Measurements from ENCODE around the gene ASIC2.

The ASIC2 gene

DNA sequence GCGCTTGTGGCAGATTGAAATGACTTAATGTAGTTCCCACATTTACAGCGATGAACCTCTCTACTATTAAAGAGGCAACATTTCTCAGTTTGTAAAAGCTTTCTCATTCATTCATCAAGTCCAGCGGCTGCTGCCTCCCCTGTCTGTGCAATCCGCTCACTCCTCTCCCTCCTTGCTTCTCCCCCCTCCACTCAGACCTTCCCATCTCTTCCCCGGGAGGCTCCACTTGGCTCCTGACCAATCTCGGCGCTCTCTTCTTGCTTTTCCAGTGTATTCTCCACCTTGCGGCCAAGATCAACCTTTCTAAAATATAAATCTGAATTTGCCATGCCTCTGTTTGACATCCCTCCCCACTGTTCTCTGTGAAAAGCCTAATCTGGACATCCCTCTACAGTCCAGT lies 117.5 kb downstream of the ASIC2 start:
- H3K4me3 ChIP-seq (ENCODE audit: low read length) = no peak overlapping the region
- peaks cover 71% of the 10 kb centered on the region for H3K27me3 ChIP-seq (replicated peaks; ENCODE audit: control insufficient read depth, insufficient read depth, low read length)
- H3K36me3 ChIP-seq (ENCODE audit: control insufficient read depth, insufficient read depth, low read length, severe bottlenecking) = no peaks in the 10 kb centered on the region
- no peaks in the 10 kb centered on the region for H3K9me3 ChIP-seq (ENCODE audit: control insufficient read depth, low read length)
- no peaks in the 10 kb centered on the region for H3K4me1 ChIP-seq (ENCODE audit: control insufficient read depth, insufficient read depth, low read length)
- H3K9ac ChIP-seq (ENCODE audit: low read length) = no peak overlapping the region
- no peak for DNase-seq (ENCODE audit: low read depth)

DNA sequence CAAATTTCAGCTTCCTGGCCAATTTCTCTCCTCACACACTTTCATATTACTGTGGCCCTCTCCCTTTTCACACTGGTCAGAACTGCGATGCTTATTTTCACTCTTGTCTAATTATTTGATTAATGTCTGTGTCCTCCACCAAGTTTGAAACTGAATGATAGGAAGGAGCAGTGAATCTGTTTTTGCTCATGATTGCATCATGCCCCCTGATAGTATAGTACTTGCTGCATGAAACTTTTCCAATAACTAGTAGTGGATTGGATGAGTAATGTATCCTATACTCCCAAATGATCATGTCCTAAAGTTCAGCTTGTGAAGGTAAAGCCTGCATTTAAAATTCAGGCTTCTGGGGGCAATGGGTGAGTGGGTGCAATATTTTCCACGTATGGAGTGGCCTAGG lies 121.2 kb downstream of the ASIC2 start:
- H3K9me3 ChIP-seq (ENCODE audit: control insufficient read depth, low read length) = no peaks in the 10 kb centered on the region
- H3K36me3 ChIP-seq (ENCODE audit: control insufficient read depth, insufficient read depth, low read length, severe bottlenecking) = no peaks in the 10 kb centered on the region
- peaks cover 45% of the 10 kb centered on the region for H3K27me3 ChIP-seq (replicated peaks; ENCODE audit: control insufficient read depth, insufficient read depth, low read length)
- no peak for DNase-seq (ENCODE audit: low read depth)
- no peaks in the 10 kb centered on the region for H3K4me1 ChIP-seq (ENCODE audit: control insufficient read depth, insufficient read depth, low read length)
- H3K9ac ChIP-seq (ENCODE audit: low read length) = no peak overlapping the region
- H3K4me3 ChIP-seq (ENCODE audit: low read length) = no peak overlapping the region

DNA sequence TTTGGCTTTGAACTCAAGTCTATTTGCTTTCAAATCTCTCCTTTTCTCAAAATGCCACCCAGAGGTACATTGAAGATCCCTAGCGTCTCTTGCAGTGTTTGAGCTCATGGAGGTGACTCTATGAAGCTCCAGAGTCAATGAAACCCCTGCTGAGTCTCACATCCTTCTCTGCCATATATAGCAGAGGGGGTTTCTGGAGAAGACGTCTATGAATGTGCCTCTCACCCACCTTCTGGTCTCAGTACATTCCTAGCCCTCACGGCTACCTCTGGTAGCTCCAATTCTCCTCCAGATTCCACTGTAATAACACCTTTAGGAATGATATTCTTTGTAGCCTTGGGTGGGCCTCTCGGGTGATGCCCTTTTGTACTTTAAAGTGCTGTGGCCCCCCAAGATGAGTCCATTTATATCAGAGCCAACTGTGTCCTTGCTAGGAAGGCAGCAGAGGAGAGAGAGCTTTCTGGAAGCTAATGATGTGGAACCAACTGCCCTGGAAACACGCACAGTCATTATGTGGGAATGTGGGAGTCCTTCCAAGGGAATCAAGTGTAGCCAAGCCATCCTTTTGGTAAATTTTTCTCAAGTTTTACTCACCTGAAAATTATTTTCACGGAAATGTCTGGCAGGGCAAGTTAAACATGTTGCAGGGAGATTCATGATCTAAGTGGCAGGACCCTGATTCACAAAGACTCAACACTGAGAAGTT lies 123.4 kb downstream of the ASIC2 start:
- H3K36me3 ChIP-seq (ENCODE audit: control insufficient read depth, insufficient read depth, low read length, severe bottlenecking) = no peaks in the 10 kb centered on the region
- no peak overlapping the region for H3K9ac ChIP-seq (ENCODE audit: low read length)
- no peaks in the 10 kb centered on the region for H3K4me1 ChIP-seq (ENCODE audit: control insufficient read depth, insufficient read depth, low read length)
- H3K27me3 ChIP-seq (replicated peaks; ENCODE audit: control insufficient read depth, insufficient read depth, low read length) = peaks cover 26% of the 10 kb centered on the region
- no peak overlapping the region for H3K4me3 ChIP-seq (ENCODE audit: low read length)
- no peak for DNase-seq (ENCODE audit: low read depth)
- H3K9me3 ChIP-seq (ENCODE audit: control insufficient read depth, low read length) = no peaks in the 10 kb centered on the region

DNA sequence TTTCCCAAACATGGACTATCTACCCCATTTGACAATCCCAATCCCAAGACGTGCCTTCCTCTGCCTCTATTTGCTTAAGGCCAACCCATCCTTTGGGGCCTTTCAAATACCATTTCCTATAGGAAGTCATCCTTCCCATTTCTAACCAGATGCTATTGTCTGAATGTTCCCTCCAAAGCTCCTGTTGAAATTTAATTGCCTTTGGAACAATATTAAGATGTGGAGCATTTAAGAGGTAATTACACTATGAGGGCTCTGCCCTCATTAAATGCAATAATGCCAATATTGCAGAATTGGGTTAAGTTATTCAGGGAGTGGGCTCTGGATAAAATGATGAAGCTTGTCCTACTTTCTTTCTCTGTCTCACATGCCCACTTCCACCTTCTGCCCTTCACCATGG lies 125.4 kb downstream of the ASIC2 start:
- Histone ChIP-seq H3K9me3 (ENCODE audit: control insufficient read depth, low read length) (no peaks in the 10 kb centered on the region), H3K4me1 (ENCODE audit: control insufficient read depth, insufficient read depth, low read length) (no peaks in the 10 kb centered on the region), H3K4me3 (ENCODE audit: low read length) (no peak overlapping the region), H3K36me3 (ENCODE audit: control insufficient read depth, insufficient read depth, low read length, severe bottlenecking) (no peaks in the 10 kb centered on the region), H3K27me3 (replicated peaks; ENCODE audit: control insufficient read depth, insufficient read depth, low read length) (peaks cover 18% of the 10 kb centered on the region), H3K9ac (ENCODE audit: low read length) (no peak overlapping the region)
- DNase-seq (ENCODE audit: low read depth) = no peak

DNA sequence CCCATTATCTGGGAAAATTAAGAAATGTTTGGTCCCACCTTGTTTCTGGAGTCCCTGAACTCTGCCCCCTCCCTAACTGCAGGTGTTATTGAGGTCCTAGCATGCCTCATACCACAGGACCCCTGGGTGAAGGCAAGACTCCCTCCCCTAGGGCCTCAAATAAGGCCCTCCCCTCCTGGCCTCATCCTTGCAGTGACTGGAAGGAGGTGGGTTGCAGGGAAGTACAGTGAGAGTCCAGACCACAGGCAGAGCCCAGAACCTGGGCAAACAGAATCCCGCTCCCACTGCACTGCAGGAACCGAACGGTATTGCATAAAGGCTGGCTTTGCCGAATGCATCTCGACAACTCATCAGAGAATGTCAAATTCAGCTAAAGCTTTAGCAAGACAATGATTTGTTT lies 126.6 kb downstream of the ASIC2 start:
- peaks cover 19% of the 10 kb centered on the region for H3K27me3 ChIP-seq (replicated peaks; ENCODE audit: control insufficient read depth, insufficient read depth, low read length)
- DNase-seq (ENCODE audit: low read depth) = no peak
- no peak overlapping the region for H3K9ac ChIP-seq (ENCODE audit: low read length)
- no peaks in the 10 kb centered on the region for H3K36me3 ChIP-seq (ENCODE audit: control insufficient read depth, insufficient read depth, low read length, severe bottlenecking)
- H3K4me3 ChIP-seq (ENCODE audit: low read length) = no peak overlapping the region
- H3K4me1 ChIP-seq (ENCODE audit: control insufficient read depth, insufficient read depth, low read length) = no peaks in the 10 kb centered on the region
- H3K9me3 ChIP-seq (ENCODE audit: control insufficient read depth, low read length) = no peaks in the 10 kb centered on the region

DNA sequence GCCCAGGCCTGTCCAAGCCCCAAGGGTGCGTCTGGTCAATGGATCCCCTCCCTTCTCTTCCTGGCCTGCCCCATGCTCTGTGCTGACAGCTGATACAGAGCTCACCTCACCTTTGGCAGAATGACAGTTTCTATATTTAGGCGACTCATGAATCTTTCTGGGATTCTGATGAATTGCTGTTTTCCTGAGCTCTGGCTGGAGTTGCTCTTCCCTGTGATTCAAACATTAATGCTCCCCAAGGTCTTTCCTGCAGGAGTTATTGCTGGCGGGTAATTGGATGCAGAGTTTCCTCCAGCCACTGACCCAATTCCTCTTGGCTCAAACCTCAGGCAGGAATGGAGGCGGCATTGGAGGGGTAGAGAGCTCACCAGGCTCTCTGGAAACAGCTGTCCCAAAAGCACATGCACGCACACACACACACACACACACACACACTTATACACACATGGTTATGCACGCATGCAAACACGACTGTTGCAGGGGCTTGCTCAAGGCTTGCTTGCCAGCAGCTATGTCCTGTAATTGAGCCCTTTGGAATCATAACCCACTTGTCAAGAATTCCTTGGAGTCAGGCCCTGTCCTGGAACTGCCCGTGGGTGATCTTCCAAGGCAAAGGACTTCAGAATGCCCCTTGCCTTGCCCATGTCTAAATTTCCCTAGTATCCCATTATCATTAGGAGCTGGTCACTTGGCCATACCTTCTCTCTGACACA lies 128.8 kb downstream of the ASIC2 start:
- no peak for DNase-seq (ENCODE audit: low read depth)

DNA sequence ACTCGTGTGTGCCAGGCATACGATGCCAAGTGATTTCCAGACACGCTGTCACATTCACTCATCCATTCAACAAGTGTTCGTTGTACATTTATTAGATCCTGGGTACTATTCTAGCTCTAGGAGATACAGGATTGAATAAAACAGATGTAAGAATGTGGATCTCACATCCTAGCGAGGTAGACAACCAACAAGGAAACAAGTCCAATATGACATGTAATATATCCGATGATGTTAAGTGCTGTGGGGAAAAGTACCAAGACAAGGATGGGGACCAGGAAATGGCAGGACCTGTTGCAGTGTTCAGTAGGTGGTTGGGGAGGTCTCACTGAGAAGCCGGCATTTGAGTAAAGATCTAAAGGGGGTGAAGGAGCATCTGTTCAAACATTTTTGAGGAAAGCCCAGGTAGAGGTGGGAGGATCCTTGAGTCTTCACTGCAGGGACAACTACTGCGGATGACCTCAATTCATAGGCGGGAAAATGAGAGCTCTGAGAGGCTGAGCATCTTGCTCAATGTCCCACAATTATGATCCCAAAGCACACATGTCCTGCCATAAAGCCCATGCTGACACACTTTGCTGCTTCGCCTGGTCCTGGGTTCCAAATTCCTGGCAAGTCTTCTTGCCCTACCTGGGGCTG lies 129.4 kb downstream of the ASIC2 start:
- Histone ChIP-seq H3K4me3 (ENCODE audit: low read length) (no peak overlapping the region), H3K36me3 (ENCODE audit: control insufficient read depth, insufficient read depth, low read length, severe bottlenecking) (no peaks in the 10 kb centered on the region), H3K9me3 (ENCODE audit: control insufficient read depth, low read length) (no peaks in the 10 kb centered on the region), H3K27me3 (replicated peaks; ENCODE audit: control insufficient read depth, insufficient read depth, low read length) (peaks cover 37% of the 10 kb centered on the region), H3K9ac (ENCODE audit: low read length) (no peak overlapping the region), H3K4me1 (ENCODE audit: control insufficient read depth, insufficient read depth, low read length) (no peaks in the 10 kb centered on the region)
- DNase-seq (ENCODE audit: low read depth) = no peak

More for the DNA sequence above, 128.8 kb downstream of the ASIC2 start:
- peaks cover 30% of the 10 kb centered on the region for H3K27me3 ChIP-seq (replicated peaks; ENCODE audit: control insufficient read depth, insufficient read depth, low read length)
- H3K9me3 ChIP-seq (ENCODE audit: control insufficient read depth, low read length) = no peaks in the 10 kb centered on the region
- no peak overlapping the region for H3K9ac ChIP-seq (ENCODE audit: low read length)
- H3K4me3 ChIP-seq (ENCODE audit: low read length) = no peak overlapping the region
- H3K4me1 ChIP-seq (ENCODE audit: control insufficient read depth, insufficient read depth, low read length) = no peaks in the 10 kb centered on the region
- H3K36me3 ChIP-seq (ENCODE audit: control insufficient read depth, insufficient read depth, low read length, severe bottlenecking) = no peaks in the 10 kb centered on the region

DNA sequence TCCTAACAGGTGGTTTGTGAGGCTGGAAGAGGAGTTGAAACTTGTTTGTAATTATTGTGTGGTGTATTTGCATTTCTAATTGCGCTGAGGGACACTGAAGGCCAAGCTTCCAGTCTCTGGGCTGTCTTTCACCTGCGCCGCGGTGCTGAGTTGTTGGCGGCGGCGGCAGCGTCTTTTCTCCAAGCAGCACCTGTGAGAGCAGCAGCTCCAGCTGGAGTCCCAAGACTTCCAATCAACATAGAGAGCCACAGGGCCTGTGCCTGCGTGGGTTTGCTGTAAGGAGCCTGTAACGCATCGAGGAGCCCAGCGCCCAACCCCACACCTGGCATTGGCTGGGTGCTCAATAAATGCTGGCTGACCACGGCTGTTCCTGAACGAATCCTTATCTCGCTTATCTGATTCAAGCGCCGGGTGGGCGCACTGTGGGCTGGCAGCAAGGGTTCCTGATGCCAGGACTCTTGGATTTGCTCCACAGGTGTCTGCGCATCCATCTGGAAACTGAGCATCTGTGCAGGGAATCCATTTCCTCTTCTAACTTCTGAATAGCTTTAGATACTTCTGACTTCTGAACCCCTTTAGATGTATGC lies 138.1 kb downstream of the ASIC2 start:
- no peak for DNase-seq (ENCODE audit: low read depth)
- H3K36me3 ChIP-seq (ENCODE audit: control insufficient read depth, insufficient read depth, low read length, severe bottlenecking) = no peaks in the 10 kb centered on the region
- no peaks in the 10 kb centered on the region for H3K4me1 ChIP-seq (ENCODE audit: control insufficient read depth, insufficient read depth, low read length)
- H3K27me3 ChIP-seq (replicated peaks; ENCODE audit: control insufficient read depth, insufficient read depth, low read length) = peaks cover 42% of the 10 kb centered on the region
- H3K9me3 ChIP-seq (ENCODE audit: control insufficient read depth, low read length) = no peaks in the 10 kb centered on the region
- H3K4me3 ChIP-seq (ENCODE audit: low read length) = no peak overlapping the region
- no peak overlapping the region for H3K9ac ChIP-seq (ENCODE audit: low read length)

DNA sequence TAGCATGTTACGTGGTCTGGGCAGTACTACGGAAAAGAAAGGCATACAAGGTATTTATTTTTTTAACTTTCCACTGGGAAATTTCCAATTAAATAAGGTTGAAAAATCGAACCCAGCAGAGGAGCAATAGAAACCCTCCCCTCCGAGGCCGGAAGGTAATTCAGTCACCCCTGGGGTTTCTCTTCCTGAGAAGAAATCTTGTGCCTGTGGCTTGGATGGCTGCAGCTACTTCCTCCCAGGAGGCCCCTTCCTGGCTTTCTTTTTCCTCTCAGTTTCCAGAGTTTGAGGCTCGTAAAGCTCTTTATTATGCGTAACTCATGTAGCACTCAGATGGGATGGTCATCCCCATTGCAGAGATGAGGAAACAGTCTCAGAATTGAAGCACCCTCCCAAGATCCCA lies 140.3 kb downstream of the ASIC2 start:
- Histone ChIP-seq H3K9ac (ENCODE audit: low read length) (no peak overlapping the region), H3K4me1 (ENCODE audit: control insufficient read depth, insufficient read depth, low read length) (no peaks in the 10 kb centered on the region), H3K27me3 (replicated peaks; ENCODE audit: control insufficient read depth, insufficient read depth, low read length) (peaks cover 30% of the 10 kb centered on the region), H3K9me3 (ENCODE audit: control insufficient read depth, low read length) (no peaks in the 10 kb centered on the region), H3K36me3 (ENCODE audit: control insufficient read depth, insufficient read depth, low read length, severe bottlenecking) (no peaks in the 10 kb centered on the region), H3K4me3 (ENCODE audit: low read length) (no peak overlapping the region)
- DNase-seq (ENCODE audit: low read depth) = no peak

DNA sequence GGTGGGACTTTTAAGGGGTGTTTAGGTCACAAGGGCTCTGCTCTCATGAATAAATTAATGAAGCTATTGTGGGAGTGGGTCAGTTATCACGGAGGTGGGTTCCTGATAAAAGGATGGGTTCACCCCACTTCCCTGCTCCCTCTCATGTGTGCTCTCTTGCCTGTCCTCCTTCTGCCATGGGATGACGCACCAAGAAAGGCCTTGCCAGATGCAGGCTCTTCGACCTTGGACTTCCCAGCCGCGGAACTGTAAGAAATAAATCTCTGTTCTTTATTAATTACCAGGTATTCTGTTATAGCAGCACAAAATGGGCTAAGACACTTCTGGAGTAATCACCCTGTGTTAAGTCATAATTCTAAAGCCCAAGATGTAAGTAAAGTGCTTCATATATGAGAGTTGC lies 141.5 kb downstream of the ASIC2 start:
- Histone ChIP-seq H3K4me3 (ENCODE audit: low read length) (no peak overlapping the region), H3K4me1 (ENCODE audit: control insufficient read depth, insufficient read depth, low read length) (no peaks in the 10 kb centered on the region), H3K9me3 (ENCODE audit: control insufficient read depth, low read length) (no peaks in the 10 kb centered on the region), H3K9ac (ENCODE audit: low read length) (no peak overlapping the region), H3K36me3 (ENCODE audit: control insufficient read depth, insufficient read depth, low read length, severe bottlenecking) (no peaks in the 10 kb centered on the region), H3K27me3 (replicated peaks; ENCODE audit: control insufficient read depth, insufficient read depth, low read length) (peaks cover 43% of the 10 kb centered on the region)
- no peak for DNase-seq (ENCODE audit: low read depth)

DNA sequence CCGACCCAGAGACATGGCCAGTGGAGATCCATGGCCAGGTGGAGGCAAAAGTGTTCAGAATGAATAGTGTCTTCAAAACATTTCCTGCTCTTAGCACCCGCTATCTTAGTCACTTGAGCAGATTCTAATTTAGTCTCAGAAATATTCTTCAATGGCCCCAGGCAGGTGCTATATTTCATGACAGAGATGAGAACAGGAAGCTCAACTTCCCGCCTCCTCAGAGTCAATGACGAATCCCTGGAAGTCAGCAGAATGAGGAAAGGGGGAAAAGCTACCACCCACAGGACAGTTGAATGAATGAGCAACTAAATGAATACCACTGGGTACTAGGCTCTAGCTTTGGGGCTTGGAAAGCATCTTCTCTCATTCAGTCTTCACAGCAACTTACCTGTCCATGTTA lies 147.2 kb downstream of the ASIC2 start:
- no peak for DNase-seq (ENCODE audit: low read depth)
- Histone ChIP-seq H3K36me3 (ENCODE audit: control insufficient read depth, insufficient read depth, low read length, severe bottlenecking) (no peaks in the 10 kb centered on the region), H3K9ac (ENCODE audit: low read length) (no peak overlapping the region), H3K27me3 (replicated peaks; ENCODE audit: control insufficient read depth, insufficient read depth, low read length) (peaks cover 41% of the 10 kb centered on the region), H3K4me1 (ENCODE audit: control insufficient read depth, insufficient read depth, low read length) (no peaks in the 10 kb centered on the region), H3K9me3 (ENCODE audit: control insufficient read depth, low read length) (no peaks in the 10 kb centered on the region), H3K4me3 (ENCODE audit: low read length) (no peak overlapping the region)

Measured in adipocyte (in vitro differentiated cells).